Measurements from ENCODE around the gene PCDH17. TPM values are rescaled to one million over a fixed set of nuclear protein-coding genes. Genes with fewer than 3 reads are reported as not detected.

Gene PCDH17
- total RNA-seq, 1 donor from 2014 or later, result 16.6 TPM

- no peaks in the 10 kb centered on the region for H3K4me1 Mint-ChIP-seq (ENCODE audit: unreplicated experiment)
- H3K9me3 Mint-ChIP-seq, result no peaks in the 10 kb centered on the region
- no peaks in the 10 kb centered on the region for H3K27me3 Mint-ChIP-seq
- no peak for DNase-seq (ENCODE audit: extremely low spot score, unreplicated experiment)
- H3K4me3 Mint-ChIP-seq, result no peak overlapping the region
- no peaks in the 10 kb centered on the region for H3K36me3 Mint-ChIP-seq
- no peak for TF ChIP-seq CTCF (conservative IDR thresholded peaks at IDR 0.05)
- no peak overlapping the region for H3K27ac Mint-ChIP-seq
Measured at GRCh38 chr13:57601536-57601935, 30.0 kb upstream of the PCDH17 start.

- H3K4me3 Mint-ChIP-seq, result no peak overlapping the region
- TF ChIP-seq CTCF (conservative IDR thresholded peaks at IDR 0.05), result no peak
- H3K36me3 Mint-ChIP-seq, result no peaks in the 10 kb centered on the region
- H3K27ac Mint-ChIP-seq, result no peak overlapping the region
- no peaks in the 10 kb centered on the region for H3K9me3 Mint-ChIP-seq
- no peaks in the 10 kb centered on the region for H3K27me3 Mint-ChIP-seq
- no peaks in the 10 kb centered on the region for H3K4me1 Mint-ChIP-seq (ENCODE audit: unreplicated experiment)
- DNase-seq (ENCODE audit: extremely low spot score, unreplicated experiment), result no peak
Measured at GRCh38 chr13:57604442-57604841, 27.1 kb upstream of the PCDH17 start.

DNA sequence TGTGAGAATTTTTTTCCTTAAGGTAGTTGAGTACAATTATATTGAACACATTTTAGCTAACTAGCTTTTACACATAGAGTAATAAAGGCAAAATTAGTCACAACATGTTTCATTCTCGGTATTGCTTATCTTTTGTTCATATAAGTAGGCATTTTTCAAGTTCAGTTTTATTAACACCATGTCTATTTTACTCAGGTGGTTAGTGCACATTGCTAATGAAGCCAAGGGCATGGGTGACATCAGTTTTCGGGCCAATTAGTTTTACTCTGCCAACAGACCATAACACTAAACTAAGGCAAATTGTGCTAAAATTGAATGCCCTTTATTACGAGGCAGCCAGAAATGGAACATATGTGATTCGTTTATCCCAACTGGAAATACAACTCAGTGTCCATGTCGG is 19.6 kb upstream of the PCDH17 start:
- H3K4me3 Mint-ChIP-seq, result no peak overlapping the region
- no peaks in the 10 kb centered on the region for H3K27me3 Mint-ChIP-seq
- DNase-seq (ENCODE audit: extremely low spot score, unreplicated experiment), result no peak
- no peak overlapping the region for H3K27ac Mint-ChIP-seq
- H3K9me3 Mint-ChIP-seq, result no peaks in the 10 kb centered on the region
- H3K36me3 Mint-ChIP-seq, result no peaks in the 10 kb centered on the region
- no peaks in the 10 kb centered on the region for H3K4me1 Mint-ChIP-seq (ENCODE audit: unreplicated experiment)
- no peak for TF ChIP-seq CTCF (conservative IDR thresholded peaks at IDR 0.05)

- Mint-ChIP-seq H3K4me1 (ENCODE audit: unreplicated experiment) (no peaks in the 10 kb centered on the region), H3K27me3 (no peaks in the 10 kb centered on the region), H3K36me3 (no peaks in the 10 kb centered on the region), H3K27ac (no peak overlapping the region), H3K4me3 (no peak overlapping the region), H3K9me3 (no peaks in the 10 kb centered on the region)
- TF ChIP-seq CTCF (conservative IDR thresholded peaks at IDR 0.05), result no peak
- no peak for DNase-seq (ENCODE audit: extremely low spot score, unreplicated experiment)
Measured at GRCh38 chr13:57612568-57612967, 19.0 kb upstream of the PCDH17 start.

GRCh38 chr13:57624565-57625435 is 6.7 kb upstream of the PCDH17 start:
- peaks cover 22% of the 10 kb centered on the region for H3K27me3 Mint-ChIP-seq
- peaks cover 8% of the 10 kb centered on the region for H3K4me1 Mint-ChIP-seq (ENCODE audit: unreplicated experiment)
- H3K9me3 Mint-ChIP-seq, result no peaks in the 10 kb centered on the region
- no peaks in the 10 kb centered on the region for H3K36me3 Mint-ChIP-seq
- no peak for DNase-seq (ENCODE audit: extremely low spot score, unreplicated experiment)
- no peak overlapping the region for H3K4me3 Mint-ChIP-seq
- no peak overlapping the region for H3K27ac Mint-ChIP-seq
- peak; percentile 91 for TF ChIP-seq CTCF (conservative IDR thresholded peaks at IDR 0.05)

All from type B pancreatic cell (in vitro differentiated cells).